G401.6 (cell line): ENCODE results near the gene ZBED1.
"Not testable (repeated sequence)": the region's sequence is repeated elsewhere in the genome, so short reads cannot be mapped to it uniquely, and the experiment has no call there.

ENCODE experiments used
- FAIRE-seq: peaks from 2 replicates; lab custom pipeline; 2012; peaks lifted over from hg19 to GRCh38; lab: Jason Lieb, UNC

The ZBED1 gene

GRCh38 chrX:2500803-2501558 lies at the start of gene ZBED1, which contains the start of gene DHRSX:
Gene ZBED1 (minus strand): TSS chrX:2500976. CDS start chrX:2490719, 10,257 bp downstream.
Gene DHRSX (minus strand): TSS chrX:2500976. CDS start chrX:2500925, 51 bp downstream.
- no peak for FAIRE-seq

- FAIRE-seq: no peak
These were observed 49.1 kb upstream of the ZBED1 start for GRCh38 chrX:2549876-2550275.

GRCh38 chrX:2548711-2549423 lies 48.1 kb upstream of the ZBED1 start:
- FAIRE-seq: no peak

DNA sequence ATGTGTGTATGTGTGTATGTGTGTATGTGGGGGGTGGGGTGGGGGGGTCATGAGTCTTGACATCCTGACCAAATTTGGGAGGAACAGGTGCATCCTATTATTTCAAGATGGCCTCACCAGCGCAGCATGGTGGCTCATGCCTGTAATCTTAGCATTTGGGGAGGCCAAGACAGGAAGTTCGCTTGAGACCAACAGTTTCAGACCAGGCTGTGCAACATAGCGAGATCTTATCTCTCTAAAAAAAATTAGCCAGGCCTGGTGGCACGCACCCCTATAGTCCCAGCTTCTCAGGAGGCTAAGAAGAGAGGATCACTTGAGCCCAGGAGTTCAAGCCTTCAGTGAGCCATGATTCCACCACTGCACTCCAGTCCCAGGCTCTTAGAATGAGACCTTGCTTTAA lies 47.0 kb upstream of the ZBED1 start:
- FAIRE-seq: no peak

DNA sequence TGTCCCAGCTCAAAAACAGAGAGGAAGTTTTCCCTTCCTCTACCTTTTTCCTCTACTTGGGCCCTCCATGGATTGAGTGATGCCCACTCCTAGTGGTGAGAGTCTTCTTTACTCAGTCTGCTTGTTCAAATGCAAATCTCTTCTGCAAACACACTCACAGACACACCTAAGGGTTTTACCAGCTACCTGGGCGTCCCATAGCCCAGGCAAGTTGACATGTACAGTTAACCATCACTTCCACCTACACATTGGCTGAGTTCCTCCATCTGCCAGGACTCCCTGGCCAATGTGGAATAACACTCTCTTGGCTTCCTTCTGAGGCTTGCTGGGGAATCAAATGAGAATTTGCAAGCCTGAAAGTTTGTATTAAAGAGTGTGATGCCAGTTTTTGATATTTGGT lies 45.7 kb upstream of the ZBED1 start:
- no peak for FAIRE-seq

- FAIRE-seq: no peak
These were observed 44.4 kb upstream of the ZBED1 start for GRCh38 chrX:2545144-2545543.

DNA sequence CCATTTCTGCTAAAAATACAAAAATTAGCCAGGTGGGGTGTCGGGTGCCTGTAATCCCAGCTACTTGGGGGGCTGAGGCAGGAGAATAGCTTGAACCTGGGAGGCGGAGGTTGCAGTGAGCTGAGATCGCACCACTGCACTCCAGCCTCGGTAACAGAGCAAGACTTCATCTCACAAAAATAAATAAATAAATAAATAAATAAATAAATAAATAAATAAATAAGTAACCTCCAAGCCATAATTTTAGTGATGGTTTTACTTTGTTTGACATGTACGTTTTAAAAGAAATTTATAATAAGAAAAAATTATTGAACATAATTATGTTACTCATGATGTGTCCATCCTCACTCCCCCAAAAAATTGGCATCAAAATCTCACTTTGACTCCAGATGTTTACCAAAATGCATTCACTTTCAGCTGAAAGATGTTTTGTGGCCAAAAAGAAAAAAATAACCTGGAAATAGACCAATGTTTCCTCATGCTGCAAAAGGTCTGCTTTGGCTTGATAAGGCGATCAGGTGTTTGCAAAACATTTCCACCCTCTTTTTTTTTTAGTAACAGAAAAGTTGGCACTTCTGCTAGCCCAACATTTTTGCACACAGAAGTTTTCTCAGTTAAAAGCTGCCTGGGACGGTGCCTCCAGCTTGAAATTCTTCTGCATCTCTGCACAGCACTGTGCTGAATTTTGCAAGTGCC lies 42.2 kb upstream of the ZBED1 start:
- no peak for FAIRE-seq

DNA sequence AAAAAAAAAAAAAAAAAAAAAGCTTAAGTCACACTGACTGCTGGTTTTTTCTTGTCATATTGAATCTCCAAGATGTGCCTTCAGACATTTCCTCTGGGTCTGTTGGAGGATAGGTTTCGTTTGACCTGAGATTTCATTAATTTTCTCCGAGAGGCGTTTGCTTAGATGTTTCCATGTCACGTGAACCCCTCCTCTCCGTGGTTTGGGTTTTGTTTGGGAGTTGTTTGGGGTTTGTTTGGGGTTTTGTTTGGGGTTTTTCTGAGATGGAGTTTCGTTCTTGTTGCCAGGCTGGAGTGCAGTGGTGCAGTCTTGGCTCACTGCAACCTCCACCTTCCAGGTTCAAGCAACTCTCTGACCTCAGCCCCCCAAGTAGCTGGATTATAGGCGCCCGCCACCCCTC lies 40.8 kb upstream of the ZBED1 start:
- FAIRE-seq: no peak

GRCh38 chrX:2540426-2540947 lies 39.7 kb upstream of the ZBED1 start:
- FAIRE-seq: no peak

- no peak for FAIRE-seq
These were observed 38.8 kb upstream of the ZBED1 start for GRCh38 chrX:2539586-2539985.

DNA sequence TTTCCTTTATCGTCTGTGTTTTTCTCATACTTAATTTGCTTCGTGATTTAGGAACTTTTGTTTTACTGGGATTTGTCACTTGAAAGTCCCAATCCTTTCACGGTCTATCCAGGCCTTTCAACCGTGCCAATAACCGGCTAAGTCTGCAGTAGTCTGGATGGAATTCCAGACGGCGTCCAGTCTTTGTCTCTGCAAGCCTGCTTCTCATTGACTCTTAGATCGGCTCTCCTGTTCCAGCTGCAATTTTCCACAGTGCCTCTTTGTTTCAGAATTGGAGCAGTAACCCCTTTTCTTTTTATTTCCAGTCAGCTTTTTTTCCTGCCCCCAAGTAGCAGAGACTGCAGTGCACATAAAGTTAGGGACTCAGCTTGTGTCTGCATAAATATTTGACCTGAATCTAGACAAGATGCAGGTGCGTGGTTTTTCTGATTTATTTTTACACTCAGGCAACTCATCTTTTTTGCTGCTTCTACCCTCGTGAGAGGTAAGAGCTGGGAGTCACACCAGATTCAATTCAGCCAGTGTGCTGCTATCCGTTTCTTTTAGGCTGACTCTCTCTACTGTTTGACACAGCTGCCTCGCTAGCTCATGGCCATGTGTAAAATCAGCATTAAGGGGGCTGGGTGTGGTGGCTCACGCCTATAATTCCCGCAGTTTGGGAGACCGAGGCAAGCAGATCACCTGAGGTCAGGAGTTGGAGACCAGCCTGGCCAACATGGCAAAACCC lies 37.4 kb upstream of the ZBED1 start:
- no peak for FAIRE-seq

DNA sequence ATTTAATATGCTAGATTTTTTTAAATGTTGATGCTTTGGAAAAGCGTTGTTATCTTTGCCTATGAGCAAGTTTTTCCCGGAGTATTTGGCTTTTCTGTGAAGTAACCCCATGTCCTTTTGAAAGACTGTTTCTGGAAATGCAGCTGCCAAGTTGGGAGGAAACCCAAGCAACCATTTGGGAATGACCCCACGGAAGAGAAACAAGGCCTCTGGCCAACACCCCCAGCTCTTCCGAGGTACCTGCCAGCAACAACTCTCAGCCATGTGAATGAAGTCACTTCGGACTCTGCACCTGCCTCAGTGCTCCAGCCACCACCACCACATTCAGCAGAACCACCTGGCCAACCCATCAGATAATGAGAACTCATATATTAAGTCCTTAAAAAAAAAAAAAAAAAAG lies 36.2 kb upstream of the ZBED1 start:
- FAIRE-seq: no peak

DNA sequence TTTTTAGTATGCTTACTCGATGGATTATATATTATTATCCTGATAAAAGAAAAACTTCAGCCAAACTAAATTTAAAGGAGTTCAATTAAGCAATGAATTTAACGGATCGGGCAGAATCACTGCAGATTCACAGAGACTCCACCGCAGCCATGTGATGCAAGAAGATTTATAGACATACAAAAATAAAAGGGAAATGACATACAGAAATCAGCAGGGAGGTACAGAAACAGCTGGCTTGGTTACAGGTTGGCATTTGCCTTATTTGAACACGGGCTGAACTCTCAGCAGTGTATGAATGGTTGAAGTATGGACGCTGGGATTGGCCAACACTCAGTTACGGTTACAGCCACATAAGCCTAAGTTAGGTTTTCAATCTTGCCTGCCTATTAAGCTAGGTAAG lies 35.4 kb upstream of the ZBED1 start:
- no peak for FAIRE-seq

DNA sequence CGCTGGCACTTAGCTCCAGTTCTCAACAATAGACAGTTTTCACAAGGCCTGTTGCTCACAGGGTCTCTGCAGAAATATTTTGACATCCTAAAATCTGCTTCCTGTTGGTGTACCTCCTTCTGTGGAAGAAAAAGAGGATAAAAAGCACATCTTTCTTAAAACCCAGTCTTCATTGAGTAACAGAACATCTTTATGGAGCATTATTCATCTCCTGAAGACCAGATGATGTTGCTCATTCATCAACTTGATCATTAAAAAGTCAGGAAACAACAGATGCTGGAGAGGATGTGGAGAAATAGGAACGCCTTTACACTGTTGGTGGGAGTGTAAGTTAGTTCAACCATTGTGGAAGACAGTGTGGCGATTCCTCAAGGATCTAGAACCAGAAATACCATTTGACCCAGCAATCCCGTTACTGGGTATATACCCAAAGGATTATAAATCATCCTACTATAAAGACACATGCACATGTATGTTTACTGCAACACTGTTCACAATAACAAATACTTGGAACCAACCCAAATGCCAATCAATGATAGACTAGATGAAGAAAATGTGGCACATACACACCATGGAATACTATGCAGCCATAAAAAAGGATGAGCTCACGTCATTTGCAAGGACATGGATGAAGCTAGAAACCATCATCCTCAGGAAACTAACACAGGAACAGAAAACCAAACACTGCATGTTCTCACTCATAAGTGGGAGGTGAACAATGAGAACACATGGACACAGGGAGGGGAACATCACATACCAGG lies 33.7 kb upstream of the ZBED1 start:
- not testable (repeated sequence) for FAIRE-seq

- FAIRE-seq: no peak
These were observed 32.6 kb upstream of the ZBED1 start for GRCh38 chrX:2533424-2533823.

DNA sequence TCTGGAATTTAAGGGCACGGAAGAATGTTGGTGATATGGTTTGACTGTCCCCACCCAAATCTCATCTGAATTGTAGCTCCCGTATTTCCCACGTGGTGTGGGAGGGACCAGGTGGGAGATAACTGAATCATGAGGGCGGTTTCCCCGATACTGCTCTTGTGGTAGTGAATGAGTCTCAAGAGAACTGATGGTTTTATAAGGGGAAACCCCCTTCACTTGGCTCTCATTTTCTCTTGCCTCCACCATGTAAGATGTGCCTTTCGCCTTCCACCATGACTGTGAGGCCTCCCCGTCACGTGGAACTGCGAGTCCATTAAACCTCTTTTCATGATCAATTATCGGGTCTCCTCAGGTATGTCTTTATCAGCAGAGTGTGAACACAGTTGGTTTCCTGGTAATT lies 25.6 kb upstream of the ZBED1 start:
- no peak for FAIRE-seq

- no peak for FAIRE-seq
These were observed 23.1 kb upstream of the ZBED1 start for GRCh38 chrX:2523911-2524310.

DNA sequence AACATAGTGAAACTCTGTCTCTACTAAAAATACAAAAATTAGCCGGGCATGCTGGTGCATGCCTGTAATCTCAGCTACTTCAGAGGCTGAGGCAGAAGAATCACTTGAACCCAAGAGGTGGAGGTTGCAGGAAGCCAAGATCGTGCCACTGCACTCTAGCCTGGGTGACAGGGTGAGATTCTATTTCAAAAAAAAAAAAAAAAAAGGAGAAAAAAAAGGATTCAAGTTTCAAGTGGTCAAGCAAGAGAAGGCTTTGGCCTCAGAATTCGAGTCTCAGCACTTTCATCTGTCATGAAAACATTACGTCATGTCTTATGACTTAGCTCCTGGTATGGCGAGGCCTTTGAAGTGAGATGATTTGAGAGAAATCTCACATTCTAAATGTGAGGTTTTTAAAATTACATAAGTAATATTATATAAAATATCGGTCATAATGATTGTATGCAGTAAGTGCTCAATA lies 21.2 kb upstream of the ZBED1 start:
- FAIRE-seq: no peak

DNA sequence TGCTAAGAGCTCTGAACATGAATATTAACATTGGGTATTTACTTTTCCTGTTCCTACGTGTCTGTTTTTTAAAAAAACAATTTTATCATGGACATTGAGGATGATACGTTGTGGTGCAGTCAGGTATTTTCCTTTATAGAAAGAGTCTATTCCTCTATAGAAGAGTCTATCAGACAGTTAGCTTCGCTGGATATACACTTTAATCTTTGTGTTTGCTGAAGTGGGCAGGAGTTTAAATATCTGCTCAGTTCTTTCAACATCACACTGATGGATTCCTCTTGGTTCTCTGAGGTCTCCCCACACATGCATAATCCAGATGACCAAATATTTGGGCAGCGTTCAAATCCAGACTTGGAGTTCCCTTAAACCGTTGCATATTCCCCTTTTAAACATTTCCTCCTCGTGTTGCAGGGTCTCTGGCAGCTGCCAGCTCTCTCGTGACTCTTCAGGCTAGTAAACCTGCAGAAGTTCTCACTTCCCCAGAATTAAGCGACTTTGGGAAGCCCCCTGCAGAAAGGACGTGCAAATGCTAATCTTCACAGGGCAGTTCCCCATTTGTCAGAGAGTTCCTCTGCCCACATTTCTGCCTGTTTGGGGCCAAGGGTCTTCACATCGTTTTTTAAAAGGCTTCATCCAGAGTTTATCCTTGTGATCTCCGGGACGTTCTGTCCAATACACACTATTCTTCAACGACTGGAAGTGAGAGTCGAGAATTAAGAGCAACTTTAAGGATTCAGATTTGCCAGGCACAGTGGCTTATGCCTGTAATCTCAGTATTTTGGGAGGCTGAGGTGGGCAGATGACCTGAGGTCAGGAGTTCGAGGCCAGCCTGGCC lies 20.5 kb upstream of the ZBED1 start:
- FAIRE-seq: no peak

DNA sequence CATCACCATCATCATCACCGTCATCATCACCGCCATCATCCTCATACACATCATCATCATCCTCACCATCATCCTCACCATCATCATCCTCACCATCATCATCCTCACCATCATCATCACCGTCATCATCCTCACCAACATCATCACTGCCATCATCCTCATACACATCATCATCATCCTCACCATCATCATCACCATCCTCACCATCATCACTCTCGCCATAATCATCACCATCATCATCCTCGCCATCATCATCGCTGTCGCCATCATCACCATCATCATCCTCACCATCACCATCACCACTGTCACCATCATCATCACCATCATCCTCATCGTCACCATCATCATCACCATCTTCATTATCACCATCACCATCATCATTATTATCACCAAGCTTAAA lies 19.8 kb upstream of the ZBED1 start:
- FAIRE-seq: no peak
